GM23248 (cell line): ENCODE data around the gene PGAP3. TPM values are rescaled to one million over a fixed set of nuclear protein-coding genes. Genes with fewer than 3 reads are reported as not detected.
A peak's percentile ranks its signal among the peaks of the same experiment; 100 is the strongest.

Experiments
- DNase-seq: peaks from one replicate; pipeline ENCODE4 v3.0.0-alpha.2; 2015
- H2AFZ ChIP-seq: fragments of 200-600 bp; sonication (generic); 2 replicates; pipeline ENCODE4 v1.6.1; 2016; ENCODE audit warnings: antibody characterized with exemption
- H3F3A ChIP-seq: fragments of 200-600 bp; sonication (generic); 2 replicates; pipeline ENCODE4 v1.6.1; 2016; ENCODE audit warnings: mild to moderate bottlenecking, antibody characterized with exemption, mixed run types; ENCODE audit not compliant: insufficient read depth
- H3K27ac ChIP-seq: fragments of 200-600 bp; sonication (generic); 2 replicates; pipeline ENCODE4 v1.5.1; 2016; ENCODE audit warnings: mild to moderate bottlenecking
- H3K27me3 ChIP-seq: fragments of 200-600 bp; sonication (generic); replicated peaks from 2 replicates; pipeline ENCODE4 v1.6.1; 2016; ENCODE audit warnings: mild to moderate bottlenecking; ENCODE audit not compliant: insufficient read depth
- H3K36me3 ChIP-seq: fragments of 200-600 bp; sonication (generic); 2 replicates; pipeline ENCODE4 v1.6.1; 2016; ENCODE audit warnings: low read depth, mild to moderate bottlenecking
- H3K4me1 ChIP-seq: fragments of 200-600 bp; sonication (generic); 2 replicates; pipeline ENCODE4 v1.6.1; 2016; ENCODE audit warnings: mild to moderate bottlenecking; ENCODE audit not compliant: insufficient read depth
- H3K4me2 ChIP-seq: fragments of 200-600 bp; sonication (generic); one replicate; pipeline ENCODE4 v1.6.1; 2016; ENCODE audit warnings: mild to moderate bottlenecking; ENCODE audit not compliant: unreplicated experiment
- H3K4me3 ChIP-seq: fragments of 200-600 bp; sonication (generic); 2 replicates; pipeline ENCODE4 v1.5.1; 2016; ENCODE audit warnings: mild to moderate bottlenecking
- H3K79me2 ChIP-seq: fragments of 200-600 bp; sonication (generic); 2 replicates; pipeline ENCODE4 v1.6.1; 2016; ENCODE audit warnings: mild to moderate bottlenecking; ENCODE audit not compliant: insufficient read depth
- H3K9ac ChIP-seq: fragments of 200-600 bp; sonication (generic); 2 replicates; pipeline ENCODE4 v1.6.1; 2016; ENCODE audit warnings: mild to moderate bottlenecking
- H3K9me2 ChIP-seq: fragments of 200-600 bp; sonication (generic); 2 replicates; pipeline ENCODE4 v1.6.1; 2016; ENCODE audit warnings: mixed run types, mild to moderate bottlenecking, moderate library complexity; ENCODE audit not compliant: insufficient read depth
- H3K9me3 ChIP-seq: fragments of 200-600 bp; sonication (generic); one replicate; pipeline ENCODE4 v1.6.1; 2017; ENCODE audit warnings: low read depth
- H4K20me1 ChIP-seq: fragments of 200-600 bp; sonication (generic); 2 replicates; pipeline ENCODE4 v1.6.0; 2016; ENCODE audit not compliant: insufficient read depth
- EZH2 ChIP-seq: fragments of 200-600 bp; sonication (generic); IDR thresholded peaks from 2 replicates; pipeline ENCODE4 v1.6.1; 2018; ENCODE audit warnings: antibody characterized with exemption, mild to moderate bottlenecking; ENCODE audit not compliant: insufficient read depth, poor library complexity, severe bottlenecking
- EZH2phosphoT487 ChIP-seq: fragments of 200-600 bp; sonication (generic); IDR thresholded peaks from 2 replicates; pipeline ENCODE4 v1.6.1; 2018; ENCODE audit warnings: antibody characterized with exemption, moderate library complexity, mild to moderate bottlenecking, low read depth; ENCODE audit not compliant: insufficient read depth
- WGBS, 2 experiments: methylation state at CpG; one replicate each; pipeline ENCODE4 v1.1.6; 2015 to 2017; ENCODE audit warnings: low lambda C conversion rate in 2 of 2, low coverage in 1 of 2; ENCODE audit errors: missing lambda C conversion rate in 2 of 2; 5-methylcytosine and 5-hydroxymethylcytosine counted together
- in situ Hi-C: fragments of 300-500 bp; cut with MboI; formaldehyde crosslinking; loops from 2 replicates; pipeline ENCODE4 v1.15.0; 2020
- polyA plus RNA-seq: library from polyadenylated mRNA; unstranded; fragments of >200 nt; fragmentation: Nextera tagmentation; extraction: Ambion mirVana; gene quantifications from 2 replicates; pipeline ENCODE4 v1.2.1, GENCODE V29; 2016
- total RNA-seq: library from RNA; depleted of rRNA; stranded (reverse); fragments of >200 nt; shearing (Covaris generic); gene quantifications from 2 replicates; pipeline ENCODE4 v1.2.3, GENCODE V29; 2014

Gene PGAP3
- total and polyA plus RNA-seq, 2 experiments from 2014 or later = 10.6 to 14.2 TPM

DNA sequence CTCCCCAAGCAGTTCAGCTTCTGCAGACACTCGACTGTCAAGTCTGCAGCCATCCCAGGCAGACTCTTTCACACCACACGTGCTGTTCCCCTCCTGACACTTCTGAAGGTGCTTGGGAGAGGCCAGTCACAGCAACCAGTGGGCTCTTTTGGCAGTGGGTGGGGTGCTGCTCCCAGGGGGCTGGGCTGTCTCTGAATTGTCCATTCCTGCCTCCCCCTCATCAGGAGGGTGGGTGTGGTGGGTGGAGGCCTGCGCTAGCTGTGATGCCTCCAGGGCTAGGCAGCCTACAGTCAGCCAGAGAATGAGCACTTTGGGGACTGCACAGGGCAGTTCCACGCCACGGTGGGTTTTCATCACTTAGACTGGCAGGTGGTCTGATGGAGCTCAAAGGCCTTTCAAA lies 40.6 kb downstream of the PGAP3 start:
- H3K9me2 ChIP-seq = no peaks in the 10 kb centered on the region
- peaks cover 5% of the 10 kb centered on the region; the same call in 1 of the 2 replicates for H3K4me1 ChIP-seq
- H3K9ac ChIP-seq = no peak overlapping the region
- in situ Hi-C loops = no loop called here
- no peaks in the 10 kb centered on the region for H3F3A ChIP-seq
- H3K9me3 ChIP-seq = no peaks in the 10 kb centered on the region
- TF ChIP-seq EZH2 = no peak
- no peak for TF ChIP-seq EZH2phosphoT487
- H4K20me1 ChIP-seq = 0 out of 2 replicates have a peak, but pooled peaks cover 2% of the 10 kb centered on the region
- WGBS, 2 experiments = 64 to 66% methylated on average over 5 of the region's 5 CpGs
- H3K27ac ChIP-seq = no peak overlapping the region
- no peaks in the 10 kb centered on the region for H3K36me3 ChIP-seq
- DNase-seq = no peak
- H3K27me3 ChIP-seq = no peaks in the 10 kb centered on the region
- H2AFZ ChIP-seq = no peak overlapping the region
- no peak overlapping the region for H3K4me2 ChIP-seq
- peaks cover 76% of the 10 kb centered on the region for H3K79me2 ChIP-seq
- H3K4me3 ChIP-seq = no peak overlapping the region

DNA sequence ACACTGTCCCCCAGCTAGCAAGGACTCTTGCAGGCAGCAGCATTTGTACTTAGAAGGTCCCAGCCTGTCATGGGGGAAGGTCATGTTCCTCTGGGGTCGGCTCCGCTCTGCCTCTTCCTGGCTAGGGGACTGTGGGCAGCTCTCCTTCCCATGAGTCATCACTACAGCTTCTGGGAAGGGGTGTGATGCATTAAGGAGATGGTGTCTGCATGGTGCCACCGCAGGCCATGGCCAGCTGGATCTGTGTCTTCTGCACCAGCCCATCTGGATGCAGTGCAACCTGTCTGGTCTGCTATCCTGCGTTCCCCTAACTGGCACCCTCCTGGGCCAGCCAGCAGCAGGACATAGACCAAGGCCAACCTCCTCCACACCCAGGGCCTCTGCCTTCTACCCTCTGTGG lies 44.6 kb downstream of the PGAP3 start:
- in situ Hi-C loops = no loop called here
- Histone ChIP-seq H3K9me2 (no peaks in the 10 kb centered on the region), H3F3A (no peaks in the 10 kb centered on the region), H3K79me2 (peaks cover 98% of the 10 kb centered on the region), H3K9ac (no peak overlapping the region), H3K36me3 (no peaks in the 10 kb centered on the region), H3K4me1 (peaks cover 13% of the 10 kb centered on the region), H3K4me3 (no peak overlapping the region), H2AFZ (no peak overlapping the region), H3K9me3 (no peaks in the 10 kb centered on the region), H4K20me1 (0 out of 2 replicates have a peak, but pooled peaks cover 2% of the 10 kb centered on the region), H3K27ac (no peak overlapping the region), H3K4me2 (no peak overlapping the region), H3K27me3 (no peaks in the 10 kb centered on the region)
- TF ChIP-seq EZH2 (no peak), EZH2phosphoT487 (no peak)
- peak; percentile 74 for DNase-seq
- 13 to 20% methylated on average over 4 of the region's 4 CpGs for WGBS, 2 experiments

DNA sequence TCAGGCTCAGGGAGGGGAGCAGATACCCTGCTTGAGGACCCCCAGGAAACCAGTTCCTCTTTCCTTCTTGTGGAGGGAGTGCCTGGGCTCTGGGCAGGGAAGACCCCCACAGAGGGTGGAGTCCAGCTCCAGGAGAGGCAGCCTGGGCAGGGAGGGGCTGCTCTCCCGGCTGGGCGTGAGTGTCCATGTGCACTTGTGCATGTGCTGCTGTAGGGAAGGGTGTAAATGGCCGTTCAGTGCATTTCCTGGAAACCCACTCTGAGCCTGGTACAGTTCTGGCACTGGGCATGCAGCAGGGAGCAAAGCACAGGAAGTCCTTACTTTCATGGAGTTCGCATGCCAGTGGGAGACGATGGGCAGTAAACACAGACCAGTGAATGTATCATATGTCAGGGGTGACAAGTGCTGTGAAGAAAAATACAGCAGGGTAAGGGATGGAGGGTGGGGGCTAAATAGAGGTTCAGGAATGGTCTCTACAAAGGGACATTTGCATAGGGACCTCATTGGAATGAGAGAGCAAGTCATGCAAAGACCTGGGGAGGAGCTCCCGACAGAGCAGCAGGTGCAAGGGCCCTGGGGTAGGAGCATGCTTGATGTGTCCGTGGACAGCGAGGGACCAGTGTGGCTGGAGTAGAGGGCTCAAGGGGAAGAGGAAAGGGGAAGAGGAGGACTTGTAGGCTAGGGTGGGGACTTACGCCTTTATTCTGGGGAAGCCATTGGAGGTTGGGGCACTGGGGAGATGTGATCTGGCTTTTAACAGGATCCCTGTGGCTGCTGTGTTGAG lies 45.4 kb downstream of the PGAP3 start:
- H2AFZ ChIP-seq = no peak overlapping the region
- no peak for DNase-seq
- 75 to 81% methylated on average over 9 of the region's 9 CpGs for WGBS, 2 experiments
- H3K27ac ChIP-seq = no peak overlapping the region
- no peaks in the 10 kb centered on the region for H3K27me3 ChIP-seq
- no peaks in the 10 kb centered on the region for H3F3A ChIP-seq
- H3K36me3 ChIP-seq = no peaks in the 10 kb centered on the region
- peaks cover 19% of the 10 kb centered on the region for H3K4me1 ChIP-seq
- no peak overlapping the region for H3K4me3 ChIP-seq
- in situ Hi-C loops = no loop called here
- no peaks in the 10 kb centered on the region for H3K9me2 ChIP-seq
- H3K4me2 ChIP-seq = no peak overlapping the region
- TF ChIP-seq EZH2 = no peak
- H3K9me3 ChIP-seq = no peaks in the 10 kb centered on the region
- 0 out of 2 replicates have a peak, but pooled peaks cover 2% of the 10 kb centered on the region for H4K20me1 ChIP-seq
- H3K9ac ChIP-seq = no peak overlapping the region
- H3K79me2 ChIP-seq = peaks cover 98% of the 10 kb centered on the region

DNA sequence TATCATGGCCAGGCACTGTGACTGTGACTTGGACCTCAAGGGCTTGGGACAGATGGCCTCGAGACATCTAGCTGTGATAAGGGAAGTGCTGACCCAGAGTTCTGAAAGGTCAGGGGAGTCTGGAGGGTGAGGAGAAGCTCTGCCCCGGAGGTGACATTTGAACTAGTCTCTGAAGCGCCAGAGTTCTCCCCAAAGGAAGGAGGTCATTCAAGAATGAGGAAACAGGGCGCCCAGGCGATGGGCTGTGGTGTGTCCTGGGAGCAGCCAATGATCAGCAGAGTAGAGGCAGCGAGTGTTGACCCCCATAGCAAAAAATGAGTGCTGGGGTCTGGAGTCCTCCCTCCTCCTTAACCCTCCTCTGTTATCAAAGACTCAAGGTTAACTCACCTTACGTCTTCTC lies 46.0 kb downstream of the PGAP3 start:
- H3F3A ChIP-seq = no peaks in the 10 kb centered on the region
- no peak overlapping the region for H3K4me3 ChIP-seq
- H3K9me2 ChIP-seq = no peaks in the 10 kb centered on the region
- TF ChIP-seq EZH2phosphoT487 = no peak
- no peak for TF ChIP-seq EZH2
- H3K4me2 ChIP-seq = no peak overlapping the region
- H3K36me3 ChIP-seq = no peaks in the 10 kb centered on the region
- DNase-seq = no peak
- no peak overlapping the region for H3K27ac ChIP-seq
- no peaks in the 10 kb centered on the region for H3K9me3 ChIP-seq
- H4K20me1 ChIP-seq = 0 out of 2 replicates have a peak, but pooled peaks cover 2% of the 10 kb centered on the region
- peaks cover 19% of the 10 kb centered on the region for H3K4me1 ChIP-seq
- in situ Hi-C loops = no loop called here
- H2AFZ ChIP-seq = no peak overlapping the region
- 89% methylated on average over 7 of the region's 7 CpGs for WGBS, 2 experiments
- no peak overlapping the region for H3K9ac ChIP-seq
- peaks cover 97% of the 10 kb centered on the region for H3K79me2 ChIP-seq
- H3K27me3 ChIP-seq = no peaks in the 10 kb centered on the region
